GM19193 (cell line): ENCODE measurements around the gene YIF1B.

ENCODE experiments used
- POLR2A ChIP-seq: IDR thresholded peaks from 4 replicates; pipeline ENCODE4 v1.6.1; 2011; ENCODE audit not compliant: insufficient read depth, insufficient read length; ENCODE audit errors: extremely low read depth

Gene YIF1B

DNA sequence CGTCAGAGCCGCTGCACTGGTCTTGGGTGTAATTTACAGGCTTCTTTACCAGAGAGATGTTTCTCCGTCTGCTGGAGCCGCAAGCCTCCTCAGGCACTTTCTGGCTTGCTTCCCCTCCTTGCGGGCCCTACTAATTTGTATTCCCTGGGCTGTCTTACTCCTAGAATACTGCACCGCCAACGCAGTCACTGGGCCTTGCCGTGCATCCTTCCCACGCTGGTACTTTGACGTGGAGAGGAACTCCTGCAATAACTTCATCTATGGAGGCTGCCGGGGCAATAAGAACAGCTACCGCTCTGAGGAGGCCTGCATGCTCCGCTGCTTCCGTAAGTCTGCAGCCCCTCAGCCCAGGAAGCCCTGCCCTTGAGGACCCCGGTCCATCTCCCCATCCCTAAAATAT is 25.8 kb downstream of the YIF1B start:
- no peak for TF ChIP-seq POLR2A

DNA sequence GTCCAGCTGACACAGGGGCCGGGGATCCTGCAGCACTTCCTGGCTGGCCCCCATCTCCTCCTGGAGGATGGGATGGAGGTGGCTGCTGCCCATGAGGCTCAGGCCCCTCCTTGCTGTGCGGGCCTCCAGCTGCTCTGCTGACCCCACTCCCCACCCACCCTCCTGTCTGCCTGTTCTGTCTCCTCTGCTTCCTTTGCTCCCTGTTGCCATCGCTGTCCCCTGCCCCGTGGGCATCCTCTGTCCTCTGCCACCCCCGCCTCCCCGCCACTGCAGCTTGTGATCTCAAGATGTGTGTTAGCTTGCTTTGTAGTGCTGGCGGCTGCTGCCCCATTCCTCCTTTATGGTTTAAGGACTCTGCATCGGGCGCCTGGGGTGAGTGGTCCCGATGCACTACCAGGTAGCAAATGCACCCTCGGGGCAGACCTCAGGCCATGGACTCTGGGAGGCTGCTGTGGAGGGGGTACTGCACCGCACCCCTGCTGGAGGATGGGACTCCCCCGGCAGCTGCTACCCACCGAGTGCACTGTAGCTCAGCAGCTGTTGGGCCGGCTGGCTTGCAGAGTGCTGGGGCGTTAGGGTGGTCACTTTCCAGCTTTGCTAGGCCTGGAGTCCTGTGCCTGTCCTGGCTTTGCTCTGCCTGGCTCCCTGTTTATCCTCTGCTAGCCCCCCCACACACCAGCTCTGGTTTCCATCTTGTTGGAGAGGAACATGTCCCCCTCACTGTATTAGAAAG is 27.5 kb downstream of the YIF1B start:
- TF ChIP-seq POLR2A, result no peak

DNA sequence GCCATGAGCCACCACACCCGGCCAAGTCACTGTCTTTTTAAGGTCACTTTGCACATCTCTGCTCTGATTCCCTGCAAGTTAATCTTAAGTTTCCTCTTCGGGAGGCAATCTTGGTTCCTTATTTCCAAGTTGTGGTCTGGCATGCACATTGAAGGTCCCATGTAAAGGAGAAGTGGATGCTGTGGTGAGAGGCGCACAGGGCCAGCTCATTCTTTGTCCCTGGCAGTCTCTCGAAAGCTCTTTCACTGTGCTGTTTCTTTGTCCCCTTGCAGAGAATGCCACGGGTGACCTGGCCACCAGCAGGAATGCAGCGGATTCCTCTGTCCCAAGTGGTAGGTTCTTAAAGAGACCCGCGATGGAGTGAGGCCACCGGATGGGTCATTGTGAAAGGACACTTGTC is 28.1 kb downstream of the YIF1B start:
- no peak for TF ChIP-seq POLR2A

DNA sequence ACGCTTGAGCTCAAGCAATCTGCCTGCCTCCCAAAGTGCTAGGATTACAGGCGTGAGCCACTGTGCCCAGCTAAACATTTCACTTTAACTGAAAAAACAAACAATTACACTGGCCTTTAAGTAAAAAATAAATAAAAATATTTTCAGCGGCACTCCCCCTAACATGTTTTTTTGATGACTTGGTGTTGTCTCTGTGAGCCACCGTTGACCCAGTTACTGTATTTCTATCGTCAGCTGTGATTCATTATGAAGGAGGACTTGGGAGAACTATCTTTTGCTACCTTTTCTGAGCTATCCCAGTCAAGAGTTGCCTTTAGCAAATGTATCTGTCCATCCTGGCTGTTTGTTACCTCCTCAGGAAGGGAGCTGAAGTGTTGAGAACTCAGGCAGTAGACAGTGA is 30.2 kb downstream of the YIF1B start:
- no peak for TF ChIP-seq POLR2A

DNA sequence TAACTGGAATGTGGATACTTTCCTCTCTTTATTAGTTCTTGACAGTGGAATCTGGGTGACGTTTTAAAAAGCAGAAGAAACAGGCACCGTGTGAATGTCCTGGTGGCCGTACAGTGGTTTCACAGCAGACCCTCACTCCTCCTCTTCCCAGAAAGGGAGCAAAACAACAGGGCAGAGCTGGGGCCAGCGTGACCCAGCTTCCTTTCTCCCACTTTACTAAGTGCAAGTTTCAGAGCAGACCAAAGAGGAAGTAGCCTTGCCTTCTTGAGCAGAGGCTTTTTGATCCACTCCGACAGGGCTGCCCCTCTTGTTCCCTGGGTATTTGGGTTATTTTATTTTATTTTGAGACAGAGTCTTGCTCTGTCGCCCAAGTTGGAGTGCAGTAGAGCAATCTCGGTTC is 31.3 kb downstream of the YIF1B start:
- no peak for TF ChIP-seq POLR2A

DNA sequence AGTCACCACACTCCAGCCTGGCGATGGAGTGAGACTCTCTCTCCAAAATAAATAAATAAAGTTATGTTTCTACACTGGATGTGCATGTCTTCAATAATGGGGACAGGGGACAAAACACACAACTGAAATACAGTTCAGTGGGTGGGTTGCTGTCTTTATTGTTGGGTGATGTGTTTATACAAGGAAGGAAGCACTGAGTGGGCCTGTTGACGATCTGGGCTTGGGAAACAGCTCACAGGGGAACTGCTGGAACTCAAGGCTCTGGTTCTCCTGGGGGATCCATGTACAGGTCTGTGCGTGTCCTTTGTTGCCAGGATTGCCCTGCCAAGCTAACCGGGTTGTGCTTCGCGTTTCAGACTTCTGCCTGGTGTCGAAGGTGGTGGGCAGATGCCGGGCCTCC is 32.5 kb downstream of the YIF1B start:
- TF ChIP-seq POLR2A, result no peak

DNA sequence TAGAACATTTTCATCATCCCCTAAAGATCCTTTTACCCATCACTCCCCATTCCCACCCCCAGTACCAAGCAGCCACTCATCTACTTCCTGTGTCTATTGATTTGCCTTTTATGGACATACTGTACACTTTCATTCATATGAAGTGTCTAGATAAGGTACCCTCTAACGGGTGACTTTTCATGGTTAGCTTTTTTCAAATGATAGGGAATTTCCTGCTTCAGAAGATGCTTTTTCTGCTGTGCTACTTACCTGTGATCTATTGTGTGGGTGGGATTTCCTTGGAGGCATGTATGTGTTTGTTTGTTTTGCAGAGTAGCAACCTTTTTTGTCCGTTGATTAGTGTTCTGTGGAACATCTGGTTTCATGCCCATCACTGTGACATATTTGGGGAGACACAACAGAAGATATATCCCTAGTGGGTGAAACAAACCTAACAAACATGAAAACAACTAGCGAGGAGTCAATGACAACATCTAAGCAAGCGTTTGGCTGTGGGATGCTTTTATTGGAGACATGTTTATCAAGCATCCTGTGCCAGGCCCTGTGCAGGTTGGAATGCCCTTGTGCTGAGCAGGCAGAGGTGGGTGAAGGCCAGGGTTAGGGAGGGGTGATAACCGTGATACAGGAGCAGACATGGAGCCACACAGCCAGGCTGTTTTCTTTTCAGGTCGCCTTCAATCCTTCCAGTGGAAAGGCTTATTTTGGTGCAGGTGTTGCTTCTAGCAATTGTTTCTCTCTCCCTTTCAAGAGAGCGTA is 33.8 kb downstream of the YIF1B start:
- no peak for TF ChIP-seq POLR2A

DNA sequence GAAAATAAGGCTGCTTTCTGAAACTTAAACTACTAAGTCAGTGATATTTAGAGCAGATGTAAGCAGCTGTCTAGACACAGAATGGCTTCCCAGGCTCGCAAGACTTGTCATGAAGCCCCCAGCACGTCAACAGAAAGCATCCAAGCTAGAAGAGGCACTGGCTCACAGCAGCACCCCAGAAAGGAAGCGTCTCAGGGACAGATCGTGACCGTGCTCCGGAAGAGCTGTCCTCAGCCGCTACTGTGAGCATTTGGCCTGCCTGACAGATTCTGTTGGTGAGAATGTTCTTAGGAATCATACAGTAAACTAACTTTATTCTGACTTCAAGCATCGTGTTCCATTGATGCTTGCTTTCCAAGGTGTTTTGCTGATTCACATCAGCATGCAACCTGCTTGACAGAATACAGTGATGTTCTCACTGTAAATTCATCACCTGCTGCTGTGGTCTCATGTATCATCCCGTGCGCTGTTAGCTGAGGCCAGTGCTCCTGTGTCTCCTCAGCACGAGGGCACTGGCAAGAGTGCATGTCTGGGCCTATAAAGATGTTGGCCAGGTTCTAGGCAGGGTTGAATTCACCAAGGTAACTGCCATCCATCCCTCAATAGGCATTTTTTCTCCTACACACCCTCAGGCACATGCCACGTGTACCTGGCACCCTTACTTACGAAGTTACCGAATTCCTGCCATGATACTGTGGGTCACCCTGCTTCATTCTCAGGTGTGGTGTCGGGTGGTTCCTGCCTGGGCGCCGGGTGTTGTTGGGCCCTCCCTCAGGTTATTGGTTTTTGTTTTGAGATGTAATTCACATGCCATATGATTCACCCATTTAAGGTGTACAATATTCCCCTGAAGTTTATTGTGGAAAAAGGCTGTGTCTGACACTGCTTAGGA is 35.5 kb downstream of the YIF1B start:
- no peak for TF ChIP-seq POLR2A

DNA sequence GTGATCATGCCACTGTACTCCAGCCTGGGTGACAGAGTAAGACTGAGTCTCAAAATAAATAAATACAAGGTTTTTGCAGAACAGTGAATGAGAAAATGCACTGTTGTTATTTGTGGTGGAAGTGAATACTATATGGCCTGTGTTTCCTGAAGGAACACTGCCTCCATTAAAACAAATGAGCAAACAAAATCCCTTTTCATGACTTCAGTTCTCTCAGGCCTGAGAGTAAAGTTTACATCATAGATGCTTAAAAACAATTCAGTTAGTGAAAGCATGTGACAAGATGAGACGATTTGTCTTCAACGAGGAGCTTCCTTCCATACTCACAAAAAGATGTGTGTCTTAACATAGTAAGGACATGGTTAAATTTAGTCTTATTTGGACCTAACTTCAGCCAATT is 37.0 kb downstream of the YIF1B start:
- TF ChIP-seq POLR2A, result no peak

DNA sequence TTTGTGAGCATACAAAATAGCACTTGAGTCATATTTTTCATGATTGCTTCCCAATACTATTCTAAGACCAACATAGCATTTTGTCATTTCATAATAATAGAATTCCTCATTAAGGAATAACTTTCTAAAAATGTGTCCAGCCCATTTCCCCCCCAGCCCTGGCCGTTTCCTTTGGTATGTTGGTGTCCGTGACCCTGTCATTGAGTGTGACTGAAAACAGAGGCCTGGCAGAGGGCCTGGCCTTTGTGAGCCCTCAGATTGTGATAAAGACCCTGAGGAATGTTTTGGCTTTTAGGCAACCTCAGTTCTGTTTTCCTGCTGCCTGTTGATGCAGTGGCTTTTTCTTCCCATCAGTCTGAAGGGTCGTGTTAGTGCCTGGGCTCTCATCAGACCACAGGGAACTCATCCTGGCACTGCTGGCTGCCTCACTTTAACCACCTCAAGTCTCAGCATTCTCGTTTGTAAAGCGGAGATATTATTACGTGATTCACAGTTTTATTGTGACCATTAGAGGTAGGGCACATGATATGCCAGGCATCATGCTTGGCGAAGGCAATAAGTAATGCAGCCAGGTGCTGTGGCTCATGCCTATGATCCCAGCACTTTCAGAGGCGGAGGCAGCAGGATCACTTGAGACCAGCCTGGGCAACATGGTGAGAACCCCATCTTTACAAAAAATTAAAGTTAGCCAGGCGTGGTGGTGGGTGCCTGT is 37.6 kb downstream of the YIF1B start:
- TF ChIP-seq POLR2A, result no peak

DNA sequence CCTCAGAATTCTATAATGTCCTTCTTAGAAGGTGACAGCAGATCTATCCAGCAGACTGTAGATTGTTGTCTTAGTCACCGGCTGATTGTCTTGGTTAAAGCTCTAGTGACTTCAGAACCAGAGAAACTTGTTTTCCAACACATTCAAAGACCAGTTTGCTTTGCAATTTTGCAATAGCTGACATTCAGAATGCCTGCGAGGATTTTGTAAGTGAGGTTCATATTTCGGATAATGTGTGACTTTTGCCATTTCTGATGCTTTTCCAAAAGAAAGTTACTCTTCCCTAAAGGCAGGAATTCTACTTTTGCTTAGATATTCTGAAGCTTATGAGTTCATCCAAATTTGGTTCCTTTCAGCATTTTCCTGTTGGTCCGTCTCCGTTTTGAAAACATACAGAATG is 38.2 kb downstream of the YIF1B start:
- TF ChIP-seq POLR2A, result no peak

DNA sequence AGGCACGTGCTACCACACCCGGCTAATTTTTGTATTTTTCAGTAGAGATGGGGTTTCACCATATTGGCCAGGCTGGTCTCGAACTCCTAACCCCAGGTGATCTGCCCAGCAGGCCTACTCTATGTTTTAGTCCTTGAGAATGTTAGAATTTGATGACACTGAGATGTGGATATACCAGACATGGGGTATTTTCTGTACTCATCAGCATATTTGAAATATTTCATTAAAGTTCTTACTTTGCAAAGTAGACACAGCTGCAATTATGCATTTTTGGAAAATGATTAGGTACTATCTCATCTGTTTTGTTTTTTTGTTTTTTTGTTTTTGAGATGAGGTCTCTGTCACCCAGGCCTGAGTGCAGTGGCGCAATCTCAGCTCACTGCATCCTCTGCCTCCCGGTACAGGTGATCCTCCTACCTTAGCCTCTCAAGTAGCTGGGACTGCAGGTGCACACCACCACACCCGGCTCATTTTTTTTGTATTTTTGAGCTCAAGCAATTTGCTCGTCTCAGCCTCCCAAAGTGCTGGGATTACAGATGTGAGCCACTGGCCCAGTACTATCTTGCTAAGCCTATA is 38.7 kb downstream of the YIF1B start:
- TF ChIP-seq POLR2A, result no peak

DNA sequence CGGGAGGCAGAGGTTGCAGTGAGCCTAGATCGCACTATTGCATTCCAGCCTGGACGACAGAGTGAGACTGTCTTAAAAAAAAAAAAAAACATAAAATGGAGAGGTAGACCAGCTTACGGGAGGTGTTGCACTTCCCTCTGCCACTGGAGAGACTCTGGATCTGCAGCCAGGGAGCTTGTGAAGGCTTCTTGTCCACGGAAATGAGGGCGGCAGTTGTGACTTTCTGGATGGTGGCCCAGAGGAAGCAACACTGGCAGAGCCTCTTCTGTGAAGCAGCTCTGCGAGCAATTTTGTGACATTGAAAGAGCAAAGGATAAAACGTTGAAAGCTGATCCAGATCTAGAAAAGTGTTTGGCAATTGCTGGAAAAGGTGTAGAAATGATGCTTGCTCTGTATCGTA is 41.0 kb downstream of the YIF1B start:
- no peak for TF ChIP-seq POLR2A

DNA sequence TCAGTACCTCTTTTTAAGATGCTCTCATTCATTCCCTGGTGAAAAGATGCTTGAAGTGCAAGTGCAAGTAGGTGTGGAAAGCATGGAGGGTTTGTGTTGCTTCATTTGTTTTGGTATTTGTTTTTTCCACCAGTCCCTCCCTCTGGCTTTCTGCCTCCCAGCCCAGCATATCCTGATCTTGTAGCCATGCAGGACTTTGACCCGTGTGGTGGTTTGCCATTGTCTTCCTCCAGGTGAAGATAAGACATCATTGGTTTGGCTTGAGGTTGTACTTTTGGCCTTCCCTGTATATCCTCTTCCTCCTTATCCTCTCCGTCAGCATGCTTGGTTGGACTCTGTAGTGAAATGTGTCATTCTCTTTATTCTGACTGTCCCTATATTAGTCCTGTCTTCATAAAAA is 42.2 kb downstream of the YIF1B start:
- no peak for TF ChIP-seq POLR2A

DNA sequence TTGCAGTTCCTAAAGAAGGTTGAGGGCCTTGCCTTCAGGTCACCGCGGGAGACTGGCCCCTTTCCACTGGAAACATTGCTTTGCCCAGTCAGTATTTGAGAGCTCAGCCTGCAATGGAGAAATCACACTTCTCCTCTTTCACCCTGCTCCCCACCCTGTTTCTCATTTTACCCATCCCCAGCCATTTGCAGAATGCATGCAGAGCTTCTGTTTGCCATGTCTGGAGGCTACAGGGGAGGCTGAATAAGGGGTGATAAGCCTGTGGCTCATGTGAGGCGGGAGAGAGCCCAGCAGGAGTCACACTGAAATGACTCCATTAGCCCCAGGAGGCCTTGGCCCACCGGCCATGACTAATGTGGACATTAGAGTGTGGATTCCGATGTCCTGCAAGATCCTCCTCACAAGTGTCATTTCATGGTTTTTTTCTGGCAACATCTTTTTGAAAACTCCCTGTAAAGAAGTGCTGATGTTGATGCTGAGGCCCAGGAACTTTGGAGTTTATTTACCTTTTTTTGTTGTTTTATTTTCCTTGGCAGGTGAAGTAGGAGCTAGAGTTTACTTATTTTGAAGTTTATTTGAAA is 45.1 kb downstream of the YIF1B start:
- TF ChIP-seq POLR2A, result no peak

DNA sequence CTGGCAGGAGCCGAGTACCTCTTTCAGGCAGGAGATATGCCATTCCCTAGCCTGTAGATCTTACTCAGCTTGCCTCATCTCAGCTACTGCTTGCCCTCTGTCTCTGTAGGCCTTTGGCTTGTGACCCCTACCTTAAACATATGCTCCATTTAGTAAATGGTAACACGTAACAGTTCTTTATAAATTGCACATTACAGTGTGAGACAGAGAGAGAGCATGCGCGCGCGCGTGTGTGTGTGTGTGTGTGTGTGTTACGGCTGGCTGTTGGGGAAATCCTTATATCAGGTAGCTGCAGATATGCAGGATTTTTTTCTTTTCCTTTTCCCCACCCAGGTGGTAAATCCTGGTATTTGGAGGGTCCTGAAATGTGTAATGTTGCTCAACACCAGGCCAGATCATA is 47.2 kb downstream of the YIF1B start:
- TF ChIP-seq POLR2A, result no peak
